HG02970 (cell line): ENCODE data around the gene RSPH3.
"Not testable (repeated sequence)": the region's sequence is repeated elsewhere in the genome, so short reads cannot be mapped to it uniquely, and the experiment has no call there.

Experiments used
- ATAC-seq: cut with Tn5 transposase; IDR thresholded peaks from one replicate; pipeline ENCODE4 v1.9.1; 2021; ENCODE audit warnings: mild to moderate bottlenecking, moderate library complexity, moderate number of reproducible peaks; ENCODE audit not compliant: unreplicated experiment, low FRiP score

The RSPH3 gene

DNA sequence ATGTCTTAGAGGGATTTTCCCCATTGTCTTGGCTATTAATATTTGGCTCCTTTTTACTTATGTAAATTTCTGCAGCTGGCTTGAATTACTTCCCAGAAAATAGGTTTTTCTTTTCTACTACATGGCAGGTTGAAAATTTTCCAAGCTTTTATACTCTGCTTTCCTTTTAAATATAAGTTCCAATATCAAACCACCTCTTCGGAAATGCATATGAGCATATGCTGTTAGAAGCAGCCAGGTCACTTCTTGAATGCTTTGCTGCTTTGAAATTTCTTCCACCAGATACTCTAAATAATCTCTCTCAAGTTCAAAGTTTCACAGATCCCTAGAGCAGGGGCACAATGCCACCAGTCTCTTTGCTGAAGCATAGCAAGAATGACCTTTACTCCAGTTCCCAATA lies 25.2 kb upstream of the RSPH3 start:
- not testable (repeated sequence) for ATAC-seq

DNA sequence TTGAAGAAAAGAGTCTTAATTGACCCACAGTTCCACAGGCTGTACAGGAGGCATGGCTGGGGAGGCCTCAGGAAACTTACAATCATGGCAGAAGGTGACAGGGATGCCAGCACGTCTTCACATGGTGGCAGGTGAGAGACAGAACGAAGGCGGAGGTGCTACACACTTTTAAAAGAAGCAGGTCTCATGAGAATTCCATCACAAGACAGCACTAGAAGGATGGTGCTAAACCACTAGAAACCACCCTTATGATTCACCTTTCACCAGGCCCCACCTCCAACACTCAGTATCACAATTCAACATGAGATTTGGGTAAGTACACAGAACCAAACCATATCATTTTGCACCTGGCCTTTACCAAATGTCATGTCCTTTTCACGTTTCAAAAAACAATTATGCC lies 23.9 kb upstream of the RSPH3 start:
- ATAC-seq = no peak

DNA sequence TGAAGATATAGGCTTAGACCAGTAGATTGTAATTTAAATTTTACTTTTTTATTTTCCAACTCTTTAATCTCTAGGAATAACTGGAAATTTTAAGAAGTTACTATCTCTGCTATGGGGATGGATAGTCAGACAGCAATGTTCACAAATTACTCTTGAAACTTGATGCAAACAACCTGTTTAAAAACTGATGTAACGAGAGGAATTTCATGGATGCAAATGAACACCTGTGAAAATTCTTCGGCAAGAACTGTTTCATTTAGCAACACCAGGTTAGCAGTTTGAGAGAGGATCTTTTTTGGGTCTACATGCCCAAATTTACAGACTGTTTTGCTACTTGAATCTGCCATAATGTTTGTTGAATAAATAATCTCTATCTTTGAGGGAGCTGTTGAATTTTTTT lies 20.0 kb upstream of the RSPH3 start:
- no peak for ATAC-seq

DNA sequence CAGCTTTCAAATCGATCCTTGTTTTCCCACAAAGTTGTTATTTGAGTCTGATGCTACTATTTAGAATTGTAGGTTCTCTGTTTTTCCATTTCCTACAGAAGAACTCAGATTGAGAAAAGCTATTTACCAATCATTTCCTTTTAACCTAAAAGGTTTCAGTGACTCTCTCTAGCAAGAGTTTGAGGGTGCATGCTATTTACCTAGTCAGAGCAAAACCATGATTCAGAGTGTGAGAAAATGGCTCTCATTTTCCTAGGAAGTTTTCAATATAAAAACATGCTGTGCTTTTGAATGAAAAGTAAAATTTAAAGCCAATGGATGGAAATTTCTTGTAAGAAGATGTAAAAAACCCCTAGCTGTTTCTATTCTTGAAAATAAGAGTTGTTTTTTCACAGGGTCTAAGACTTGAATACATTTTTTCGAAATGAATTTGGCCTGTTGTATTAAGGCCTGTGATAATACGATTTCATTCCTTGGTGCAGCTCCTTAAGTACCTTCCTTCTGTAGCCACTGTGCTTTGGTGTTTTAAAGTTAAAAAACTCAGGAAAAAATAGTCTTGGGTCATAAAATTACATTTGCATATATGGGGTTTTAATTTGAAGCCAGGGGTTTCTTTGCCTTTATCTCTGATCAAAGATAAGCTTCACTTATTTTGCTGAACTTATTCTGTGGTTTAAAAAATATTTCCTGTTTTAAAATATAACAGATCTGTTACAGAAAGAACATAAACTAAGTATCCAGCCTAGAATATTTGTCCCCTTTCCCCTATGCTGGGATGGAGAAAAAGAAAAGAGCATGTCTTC lies 18.0 kb upstream of the RSPH3 start:
- no peak for ATAC-seq

DNA sequence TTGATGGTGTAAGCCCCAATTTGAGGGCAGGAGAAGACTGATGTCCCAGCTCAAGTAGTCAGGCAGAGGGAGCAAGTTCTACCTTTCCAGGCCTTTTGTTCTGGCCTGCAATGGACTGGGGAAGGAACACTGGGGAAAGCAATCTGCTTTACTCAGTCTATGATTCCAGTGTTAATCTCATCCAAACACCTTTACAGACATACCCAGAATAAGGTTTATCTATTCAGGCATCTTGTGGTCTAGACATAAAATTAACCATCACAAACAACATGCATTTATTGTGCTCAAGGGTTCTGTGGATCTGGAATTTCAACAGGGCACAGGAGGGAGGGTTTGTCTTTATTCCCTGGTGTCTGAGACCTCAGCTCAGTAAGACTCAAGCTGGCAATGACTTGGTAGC lies 14.4 kb upstream of the RSPH3 start:
- ATAC-seq = no peak

DNA sequence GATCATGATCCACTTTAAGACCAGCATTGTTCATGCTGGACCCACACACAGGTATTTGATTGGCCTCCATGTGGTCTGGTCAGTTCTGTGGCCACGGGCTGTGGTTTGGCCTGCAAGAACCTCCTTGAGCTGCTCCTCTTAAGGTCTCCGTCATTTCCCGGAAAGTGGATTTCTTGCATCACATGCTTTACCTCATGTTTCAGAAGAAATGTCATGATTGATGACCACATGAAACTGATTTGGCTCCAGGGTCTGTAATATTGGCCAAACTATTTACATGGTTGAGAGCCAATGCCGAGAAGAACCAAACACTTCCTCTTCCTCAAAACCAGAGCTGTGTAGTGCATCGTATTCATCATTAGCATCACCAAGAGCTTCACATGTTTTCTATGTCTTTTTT lies 13.2 kb upstream of the RSPH3 start:
- ATAC-seq = no peak

DNA sequence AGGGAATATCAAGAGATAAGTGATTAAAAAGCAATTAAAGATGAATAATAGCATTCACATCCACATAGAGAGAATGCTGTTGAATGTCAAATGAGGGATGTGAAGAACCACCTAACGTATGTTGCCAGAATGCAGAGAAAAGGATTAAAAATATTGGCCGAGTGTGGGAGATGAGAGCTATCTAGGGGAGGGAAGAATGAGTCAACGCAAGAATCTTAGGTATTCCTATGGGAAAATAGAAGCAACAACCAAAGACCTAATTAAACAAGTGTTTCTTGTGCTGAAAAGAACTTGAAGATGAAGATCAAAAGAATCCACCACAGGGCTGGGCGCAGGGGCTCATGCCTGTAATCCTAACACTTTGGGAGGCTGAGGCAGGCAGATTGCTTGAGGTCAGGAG lies 12.2 kb upstream of the RSPH3 start:
- ATAC-seq = no peak

DNA sequence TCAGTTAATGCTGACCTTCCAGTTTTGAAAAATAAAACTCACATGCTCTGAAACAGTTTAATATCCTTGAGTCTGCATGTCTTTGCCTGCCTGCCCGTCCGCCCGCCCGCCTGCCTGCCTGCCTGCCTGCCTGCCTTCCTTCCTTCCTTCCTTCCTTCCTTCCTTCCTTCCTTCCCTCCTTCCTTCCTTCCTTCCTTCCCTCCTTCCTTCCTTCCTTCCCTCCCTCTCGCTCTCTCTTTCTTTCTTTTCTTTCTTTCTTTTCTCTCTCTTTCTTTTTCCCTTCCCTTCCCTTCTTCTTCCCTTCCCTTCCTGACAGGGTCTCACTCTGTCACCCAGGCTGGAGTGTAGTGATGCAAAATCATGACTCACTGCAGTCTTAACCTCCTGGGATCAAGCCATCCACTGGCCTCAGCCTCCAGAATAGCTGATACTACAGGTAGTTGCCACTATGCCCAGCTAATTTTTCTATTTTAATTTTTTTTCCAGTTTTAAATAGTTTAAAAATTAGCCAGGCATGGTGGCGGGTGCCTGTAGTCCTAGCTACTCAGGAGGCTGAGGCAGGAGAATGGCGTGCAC lies 10.1 kb upstream of the RSPH3 start:
- ATAC-seq = not testable (repeated sequence)

DNA sequence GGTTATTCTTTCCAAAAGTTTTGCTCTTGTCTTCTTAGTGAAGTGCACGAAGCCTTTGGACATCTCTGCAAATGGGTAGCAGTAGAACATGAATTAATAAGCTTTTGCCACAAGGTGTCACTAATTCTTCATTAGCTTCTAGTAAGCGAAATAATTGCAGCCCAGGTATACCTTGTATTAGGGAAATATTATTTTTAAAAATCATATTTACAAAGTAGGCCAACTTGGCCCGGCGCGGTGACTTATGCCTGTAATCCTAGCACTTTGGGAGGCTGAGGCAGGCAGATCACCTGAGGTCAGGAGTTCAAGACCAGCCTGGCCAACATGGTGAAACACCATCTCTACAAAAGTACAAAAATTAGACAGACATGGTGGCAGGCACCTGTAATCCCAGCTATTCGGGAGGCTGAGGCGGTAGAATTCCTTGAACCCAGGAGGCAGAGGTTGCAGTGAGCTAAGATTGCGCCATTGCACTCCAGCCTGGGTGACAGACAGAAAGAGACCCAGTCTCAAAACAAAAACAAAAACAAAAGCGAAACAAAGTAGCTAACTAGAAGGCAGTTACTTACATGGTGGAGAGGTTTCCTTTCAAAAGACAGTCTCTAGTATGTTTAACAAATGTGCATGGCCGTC lies 8.8 kb upstream of the RSPH3 start:
- no peak for ATAC-seq

DNA sequence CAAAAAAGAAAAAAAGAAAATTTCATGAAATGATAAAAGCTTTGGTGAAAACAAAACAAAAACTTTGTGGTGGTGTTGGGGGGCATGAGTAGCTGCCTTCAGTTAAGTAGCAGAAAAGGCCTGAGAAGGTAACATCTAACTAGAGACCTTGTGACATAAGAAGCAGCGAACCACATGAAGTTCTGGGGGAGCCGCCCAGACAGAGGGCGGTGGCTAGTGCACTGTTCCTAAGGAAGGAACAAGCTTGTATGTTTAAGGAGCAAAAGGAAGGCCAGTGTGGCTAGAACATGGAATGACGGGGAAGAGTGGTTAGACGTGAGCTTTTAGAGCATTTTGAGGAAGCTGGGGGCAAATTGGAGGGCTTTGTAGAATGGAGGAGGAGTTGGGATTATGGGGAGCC lies 7.5 kb upstream of the RSPH3 start:
- no peak for ATAC-seq

DNA sequence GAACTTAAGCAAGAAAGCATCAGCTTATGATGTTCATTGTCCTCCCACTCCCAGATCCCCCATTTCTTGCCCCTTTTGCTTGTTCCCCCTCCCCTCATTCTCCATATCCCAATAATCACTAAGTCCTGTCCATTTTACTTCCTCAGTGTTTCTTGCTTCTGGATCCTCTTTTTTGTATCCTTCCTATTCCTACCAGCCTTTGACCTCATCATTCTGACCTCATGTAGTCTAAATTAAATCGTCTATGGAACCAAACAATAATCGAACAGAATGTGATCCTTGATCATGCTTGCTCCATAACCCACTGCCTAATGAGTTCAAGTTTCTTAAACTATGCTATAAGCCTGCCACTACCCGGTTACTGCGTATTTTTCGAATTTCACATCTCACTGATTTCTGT lies 5.4 kb upstream of the RSPH3 start:
- no peak for ATAC-seq

DNA sequence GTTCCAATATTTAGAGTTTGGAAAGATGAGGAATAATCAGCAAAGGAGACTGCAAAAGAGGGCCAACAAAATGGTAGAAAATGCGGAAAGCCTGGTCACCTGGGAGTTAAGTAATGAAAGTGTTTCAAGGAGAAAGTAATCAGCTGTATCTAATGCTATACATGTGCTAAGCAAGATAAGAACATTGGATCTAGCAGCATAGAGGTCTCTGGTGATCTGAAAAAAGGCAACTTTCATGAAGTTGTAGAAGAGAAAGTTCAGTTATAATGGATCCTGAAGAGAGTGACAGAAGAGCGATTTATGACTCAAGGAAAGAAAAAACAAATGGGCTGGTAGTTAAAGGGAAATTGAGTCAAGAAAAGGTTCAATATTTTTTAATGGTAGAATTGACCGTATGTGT lies 4.6 kb upstream of the RSPH3 start:
- ATAC-seq = no peak

DNA sequence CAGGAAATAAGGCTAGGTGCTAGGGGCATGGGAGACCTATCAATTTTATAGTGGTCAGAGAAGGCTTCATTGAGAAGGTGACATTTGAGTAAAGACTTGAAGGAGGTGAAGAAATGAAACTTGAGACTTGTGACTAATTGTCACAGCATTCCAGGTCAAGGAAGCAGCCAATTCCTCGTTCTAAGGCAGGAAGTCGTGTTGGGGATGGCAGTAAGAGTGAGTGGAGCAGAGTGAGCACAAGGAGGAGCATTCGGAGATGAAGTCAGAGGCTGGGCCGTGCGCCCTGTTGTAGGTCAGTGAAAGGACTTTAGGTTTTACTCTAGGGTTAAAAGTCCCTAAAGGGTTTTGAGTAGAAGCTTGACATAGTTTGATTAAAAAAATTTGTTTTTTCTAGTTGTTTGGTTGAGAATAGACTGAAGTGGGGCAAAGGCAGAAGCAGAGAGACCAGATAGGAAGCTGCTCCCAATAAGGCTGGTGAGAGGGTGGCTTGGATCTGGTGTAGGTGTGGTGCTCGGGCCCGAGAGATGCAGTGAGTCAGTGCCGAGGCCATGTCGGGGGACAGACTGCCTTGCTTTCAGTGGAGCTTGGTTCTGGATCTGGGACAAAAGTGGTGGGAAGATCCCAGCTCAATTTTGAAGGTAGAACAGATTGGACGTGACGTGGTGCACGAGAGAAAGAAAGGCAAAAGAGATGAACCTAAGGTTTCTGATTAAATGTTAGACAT lies 2.6 kb upstream of the RSPH3 start:
- ATAC-seq = no peak

DNA sequence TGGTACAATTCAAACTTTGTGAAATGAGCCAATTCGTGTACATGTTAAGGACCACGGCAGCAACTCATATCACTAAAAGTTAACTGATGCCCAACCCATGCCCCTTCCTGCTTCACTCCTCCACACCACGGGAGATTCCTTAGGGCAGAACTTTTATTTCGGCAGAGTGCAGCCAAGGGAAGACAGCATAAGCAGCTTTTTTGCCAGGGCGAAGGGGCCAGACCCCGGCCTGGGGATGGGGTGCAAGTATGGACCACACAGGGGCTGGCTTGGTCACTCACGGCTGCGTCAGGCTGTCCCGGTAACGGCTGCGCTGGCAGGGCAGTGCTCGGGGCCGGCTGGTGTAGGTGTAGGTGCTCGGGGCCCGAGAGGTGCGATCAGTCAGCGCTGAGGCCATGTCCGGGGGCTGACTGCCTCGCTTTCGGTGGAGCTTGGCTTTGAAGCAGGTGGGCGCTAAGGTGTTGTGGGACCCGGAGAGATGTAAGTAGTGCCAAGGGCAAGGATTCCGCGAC lies 792 bp downstream of the RSPH3 start:
- ATAC-seq = no peak

DNA sequence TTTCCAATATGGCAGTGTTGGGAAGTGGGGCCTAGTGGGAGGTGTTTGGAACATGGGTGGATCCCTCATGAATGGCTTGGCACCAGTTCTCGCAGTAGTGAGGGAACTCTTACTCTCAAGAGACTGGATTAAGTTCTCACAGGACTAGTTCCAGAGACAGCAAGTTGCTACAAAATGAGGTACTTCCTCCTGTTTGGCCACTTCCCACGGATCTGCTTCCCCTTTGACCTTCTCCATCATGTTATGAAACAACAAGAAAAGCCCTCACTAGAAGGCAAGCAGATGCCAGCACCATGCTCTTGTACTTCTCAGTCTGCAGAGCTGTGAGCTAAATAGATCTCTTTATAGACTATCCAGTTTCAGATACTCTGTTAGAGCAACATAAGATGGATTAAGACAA lies 3.1 kb downstream of the RSPH3 start:
- no peak for ATAC-seq

DNA sequence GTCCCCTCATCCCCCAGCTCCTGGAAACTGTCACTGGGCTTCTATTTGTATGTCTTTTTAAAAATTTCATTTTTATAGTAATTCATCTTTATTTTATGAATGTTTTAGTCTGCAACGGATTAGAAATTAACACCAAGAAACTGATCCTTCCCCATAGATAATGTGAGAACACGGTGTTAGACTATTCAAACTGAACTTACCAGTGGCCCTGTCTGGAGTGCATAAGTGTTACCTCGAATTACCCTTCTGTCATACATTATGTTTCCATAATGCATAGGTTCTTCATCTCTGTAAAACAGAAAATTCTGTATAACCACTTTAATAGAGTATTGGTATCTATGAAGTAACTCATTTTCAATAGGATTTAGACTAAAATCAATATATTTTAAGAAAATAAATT lies 6.4 kb downstream of the RSPH3 start:
- ATAC-seq = no peak

DNA sequence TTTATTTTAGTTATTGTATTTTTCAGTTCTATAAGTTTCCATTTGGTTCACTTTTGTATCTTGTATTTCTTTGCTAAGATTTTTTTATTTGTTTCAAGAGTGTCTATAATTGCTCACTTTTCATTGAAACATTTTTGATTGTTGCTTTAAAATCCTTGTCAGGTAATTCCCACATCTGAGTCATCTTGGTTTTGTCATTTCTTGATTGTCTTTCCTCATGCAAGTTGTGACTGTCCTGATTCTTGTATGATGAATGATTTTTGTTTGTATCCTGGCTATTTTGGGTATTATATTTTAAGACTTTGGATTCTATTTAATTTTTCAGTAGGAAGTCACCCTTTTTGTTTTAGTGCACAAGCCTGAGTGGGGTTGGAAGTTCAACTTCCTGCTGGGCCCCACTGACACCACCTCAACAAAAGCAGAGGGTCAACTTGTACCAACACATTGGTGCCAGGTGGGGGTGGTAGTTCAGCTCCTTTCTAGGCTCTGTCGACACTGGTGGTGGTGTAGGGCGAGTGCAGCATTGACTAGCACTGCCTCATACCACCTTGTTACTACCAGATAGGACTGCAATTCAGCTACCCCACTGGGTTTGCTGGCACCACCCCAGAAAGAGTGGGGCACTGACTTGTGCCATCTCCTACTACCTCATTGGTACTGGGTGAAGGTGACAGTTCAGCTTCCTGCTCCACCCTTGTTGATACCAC lies 8.8 kb downstream of the RSPH3 start:
- no peak for ATAC-seq

DNA sequence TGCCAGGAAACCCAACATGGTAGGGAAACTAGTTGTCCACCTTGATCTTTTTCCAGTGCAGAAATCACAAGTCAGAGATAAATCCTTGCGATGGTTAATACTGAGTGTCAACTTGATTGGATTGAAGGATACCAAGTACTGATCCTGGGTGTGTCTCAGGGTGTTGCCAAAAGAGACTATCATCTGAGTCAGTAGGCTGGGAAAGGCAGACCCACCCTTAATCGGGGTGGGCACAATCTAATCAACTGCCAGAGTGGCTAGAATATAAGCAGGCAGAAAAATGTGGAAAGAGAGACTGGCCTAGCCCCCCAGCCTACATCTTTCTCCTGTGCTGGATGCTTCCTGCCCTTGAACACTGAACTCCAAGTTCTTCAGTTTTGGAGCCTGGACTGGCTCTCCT lies 10.3 kb downstream of the RSPH3 start:
- not testable (repeated sequence) for ATAC-seq

DNA sequence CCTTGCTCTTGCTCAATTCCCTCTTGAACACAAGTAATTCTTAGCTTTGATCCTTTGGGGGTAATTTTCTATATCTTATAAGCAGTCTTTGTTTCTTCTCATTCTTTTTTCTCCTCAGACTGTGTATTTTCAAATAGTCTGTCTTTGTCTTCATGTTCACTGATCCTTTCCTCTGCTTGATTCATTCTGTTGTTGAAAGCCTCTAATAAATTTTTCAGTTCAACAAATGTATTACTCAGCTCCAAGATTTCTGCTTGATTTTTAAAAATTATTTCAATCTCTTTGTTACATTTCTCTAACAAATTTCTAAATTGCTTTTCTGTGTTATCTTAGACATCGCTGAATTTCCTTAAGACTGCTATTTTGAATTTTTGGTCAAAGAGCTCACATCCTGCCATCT lies 11.5 kb downstream of the RSPH3 start:
- no peak for ATAC-seq

DNA sequence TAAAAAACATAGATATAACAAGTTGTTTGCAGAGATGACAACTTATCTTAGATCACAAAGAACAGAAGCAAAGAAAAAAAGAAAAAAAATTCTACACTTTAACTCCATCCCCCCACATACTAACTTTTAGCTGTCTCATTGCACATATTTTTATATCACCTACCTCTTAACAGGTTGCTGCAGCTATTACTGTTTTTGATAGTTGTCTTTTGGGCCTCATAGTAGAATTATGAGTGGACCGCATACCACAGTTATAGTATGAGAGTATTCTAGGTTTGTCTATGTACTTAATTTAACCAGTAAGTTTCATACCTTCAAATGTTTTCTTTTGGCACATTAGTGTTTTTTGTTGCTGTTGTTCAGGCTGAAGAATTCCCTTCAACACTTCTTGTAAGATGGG lies 12.3 kb downstream of the RSPH3 start:
- ATAC-seq = no peak

DNA sequence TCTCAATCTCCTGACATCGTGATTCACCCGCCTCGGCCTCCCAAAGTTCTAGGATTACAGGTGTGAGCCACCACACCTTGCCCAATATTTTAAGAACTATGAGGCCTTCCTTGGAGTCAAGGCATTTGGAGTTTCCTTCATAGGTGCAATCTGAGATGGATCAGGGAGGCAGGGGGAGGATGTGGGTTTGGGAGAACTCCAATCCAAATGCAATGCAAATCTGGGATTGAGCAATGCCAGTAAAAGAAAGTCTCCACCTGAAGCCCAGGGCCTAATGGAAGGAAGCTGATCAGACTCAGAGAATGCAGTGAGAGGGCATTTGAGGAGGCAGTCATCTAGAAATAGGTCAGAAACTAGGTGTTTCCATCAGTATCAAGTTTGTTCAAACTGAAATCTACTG lies 21.2 kb downstream of the RSPH3 start:
- ATAC-seq = no peak
